Measurements from ENCODE around the gene CTIF.

Gene CTIF

GRCh38 chr18:48514786-48515185 lies 24.0 kb upstream of the CTIF start:
- Histone ChIP-seq H3K9me3 (ENCODE audit: control insufficient read depth, insufficient read depth, low read length) (no peaks in the 10 kb centered on the region), H3K27ac (ENCODE audit: low read length) (no peak overlapping the region), H3K36me3 (ENCODE audit: control insufficient read depth, insufficient read depth, low read length) (no peaks in the 10 kb centered on the region), H3K4me3 (ENCODE audit: low read length) (no peak overlapping the region), H3K27me3 (ENCODE audit: control insufficient read depth, insufficient read depth, low read length) (no peaks in the 10 kb centered on the region), H3K4me1 (ENCODE audit: control insufficient read depth, insufficient read depth, low read length) (no peaks in the 10 kb centered on the region)
- no peak for DNase-seq (ENCODE audit: low read depth, low spot score)
- WGBS (ENCODE audit: insufficient coverage, insufficient read length), result no CpG with 5 or more reads among the region's 11 CpGs

- Histone ChIP-seq H3K36me3 (ENCODE audit: control insufficient read depth, insufficient read depth, low read length) (no peaks in the 10 kb centered on the region), H3K27ac (ENCODE audit: low read length) (no peak overlapping the region), H3K27me3 (ENCODE audit: control insufficient read depth, insufficient read depth, low read length) (no peaks in the 10 kb centered on the region), H3K9me3 (ENCODE audit: control insufficient read depth, insufficient read depth, low read length) (no peaks in the 10 kb centered on the region), H3K4me1 (ENCODE audit: control insufficient read depth, insufficient read depth, low read length) (no peaks in the 10 kb centered on the region), H3K4me3 (ENCODE audit: low read length) (no peak overlapping the region)
- no peak for DNase-seq (ENCODE audit: low read depth, low spot score)
- no CpG with 5 or more reads among the region's 7 CpGs for WGBS (ENCODE audit: insufficient coverage, insufficient read length)
Observed at GRCh38 chr18:48517048-48517447, 21.8 kb upstream of the CTIF start.

- Histone ChIP-seq H3K9me3 (ENCODE audit: control insufficient read depth, insufficient read depth, low read length) (no peaks in the 10 kb centered on the region), H3K27ac (ENCODE audit: low read length) (no peak overlapping the region), H3K4me3 (ENCODE audit: low read length) (no peak overlapping the region), H3K27me3 (ENCODE audit: control insufficient read depth, insufficient read depth, low read length) (no peaks in the 10 kb centered on the region), H3K36me3 (ENCODE audit: control insufficient read depth, insufficient read depth, low read length) (no peaks in the 10 kb centered on the region), H3K4me1 (ENCODE audit: control insufficient read depth, insufficient read depth, low read length) (no peaks in the 10 kb centered on the region)
- no peak for DNase-seq (ENCODE audit: low read depth, low spot score)
- WGBS (ENCODE audit: insufficient coverage, insufficient read length), result no CpG with 5 or more reads among the region's 5 CpGs
Observed at GRCh38 chr18:48519431-48520100, 19.3 kb upstream of the CTIF start.

GRCh38 chr18:48521723-48522122 lies 17.1 kb upstream of the CTIF start:
- WGBS (ENCODE audit: insufficient coverage, insufficient read length), result no CpG with 5 or more reads among the region's 5 CpGs
- DNase-seq (ENCODE audit: low read depth, low spot score), result no peak
- Histone ChIP-seq H3K27me3 (ENCODE audit: control insufficient read depth, insufficient read depth, low read length) (no peaks in the 10 kb centered on the region), H3K4me3 (ENCODE audit: low read length) (no peak overlapping the region), H3K9me3 (ENCODE audit: control insufficient read depth, insufficient read depth, low read length) (no peaks in the 10 kb centered on the region), H3K36me3 (ENCODE audit: control insufficient read depth, insufficient read depth, low read length) (no peaks in the 10 kb centered on the region), H3K27ac (ENCODE audit: low read length) (no peak overlapping the region), H3K4me1 (ENCODE audit: control insufficient read depth, insufficient read depth, low read length) (no peaks in the 10 kb centered on the region)

- H3K4me3 ChIP-seq (ENCODE audit: low read length), result no peak overlapping the region
- H3K27me3 ChIP-seq (ENCODE audit: control insufficient read depth, insufficient read depth, low read length), result no peaks in the 10 kb centered on the region
- H3K36me3 ChIP-seq (ENCODE audit: control insufficient read depth, insufficient read depth, low read length), result no peaks in the 10 kb centered on the region
- no peaks in the 10 kb centered on the region for H3K4me1 ChIP-seq (ENCODE audit: control insufficient read depth, insufficient read depth, low read length)
- no peaks in the 10 kb centered on the region for H3K9me3 ChIP-seq (ENCODE audit: control insufficient read depth, insufficient read depth, low read length)
- DNase-seq (ENCODE audit: low read depth, low spot score), result no peak
- no peak overlapping the region for H3K27ac ChIP-seq (ENCODE audit: low read length)
Observed at GRCh38 chr18:48525671-48526070, 13.2 kb upstream of the CTIF start.

GRCh38 chr18:48527461-48527860 lies 11.4 kb upstream of the CTIF start:
- Histone ChIP-seq H3K4me3 (ENCODE audit: low read length) (no peak overlapping the region), H3K27me3 (ENCODE audit: control insufficient read depth, insufficient read depth, low read length) (no peaks in the 10 kb centered on the region), H3K27ac (ENCODE audit: low read length) (no peak overlapping the region), H3K9me3 (ENCODE audit: control insufficient read depth, insufficient read depth, low read length) (no peaks in the 10 kb centered on the region), H3K36me3 (ENCODE audit: control insufficient read depth, insufficient read depth, low read length) (no peaks in the 10 kb centered on the region), H3K4me1 (ENCODE audit: control insufficient read depth, insufficient read depth, low read length) (no peaks in the 10 kb centered on the region)
- DNase-seq (ENCODE audit: low read depth, low spot score), result no peak
- WGBS (ENCODE audit: insufficient coverage, insufficient read length), result no CpG with 5 or more reads among the region's 4 CpGs

- DNase-seq (ENCODE audit: low read depth, low spot score), result no peak
- Histone ChIP-seq H3K9me3 (ENCODE audit: control insufficient read depth, insufficient read depth, low read length) (no peaks in the 10 kb centered on the region), H3K27me3 (ENCODE audit: control insufficient read depth, insufficient read depth, low read length) (no peaks in the 10 kb centered on the region), H3K36me3 (ENCODE audit: control insufficient read depth, insufficient read depth, low read length) (no peaks in the 10 kb centered on the region), H3K27ac (ENCODE audit: low read length) (no peak overlapping the region), H3K4me3 (ENCODE audit: low read length) (no peak overlapping the region), H3K4me1 (ENCODE audit: control insufficient read depth, insufficient read depth, low read length) (no peaks in the 10 kb centered on the region)
- WGBS (ENCODE audit: insufficient coverage, insufficient read length), result no CpG with 5 or more reads among the region's 5 CpGs
Observed at GRCh38 chr18:48528861-48529260, 10.0 kb upstream of the CTIF start.

GRCh38 chr18:48529796-48530195 lies 9.0 kb upstream of the CTIF start:
- Histone ChIP-seq H3K4me1 (ENCODE audit: control insufficient read depth, insufficient read depth, low read length) (no peaks in the 10 kb centered on the region), H3K27ac (ENCODE audit: low read length) (no peak overlapping the region), H3K9me3 (ENCODE audit: control insufficient read depth, insufficient read depth, low read length) (no peaks in the 10 kb centered on the region), H3K4me3 (ENCODE audit: low read length) (no peak overlapping the region), H3K27me3 (ENCODE audit: control insufficient read depth, insufficient read depth, low read length) (no peaks in the 10 kb centered on the region), H3K36me3 (ENCODE audit: control insufficient read depth, insufficient read depth, low read length) (no peaks in the 10 kb centered on the region)
- DNase-seq (ENCODE audit: low read depth, low spot score), result no peak
- WGBS (ENCODE audit: insufficient coverage, insufficient read length), result no CpG with 5 or more reads among the region's 2 CpGs

- Histone ChIP-seq H3K27ac (ENCODE audit: low read length) (no peak overlapping the region), H3K27me3 (ENCODE audit: control insufficient read depth, insufficient read depth, low read length) (no peaks in the 10 kb centered on the region), H3K9me3 (ENCODE audit: control insufficient read depth, insufficient read depth, low read length) (no peaks in the 10 kb centered on the region), H3K4me1 (ENCODE audit: control insufficient read depth, insufficient read depth, low read length) (no peaks in the 10 kb centered on the region), H3K36me3 (ENCODE audit: control insufficient read depth, insufficient read depth, low read length) (no peaks in the 10 kb centered on the region), H3K4me3 (ENCODE audit: low read length) (no peak overlapping the region)
- no peak for DNase-seq (ENCODE audit: low read depth, low spot score)
- no CpG with 5 or more reads among the region's 3 CpGs for WGBS (ENCODE audit: insufficient coverage, insufficient read length)
Observed at GRCh38 chr18:48530399-48531081, 8.3 kb upstream of the CTIF start.

- WGBS (ENCODE audit: insufficient coverage, insufficient read length), result no CpG with 5 or more reads among the region's 1 CpG
- Histone ChIP-seq H3K27ac (ENCODE audit: low read length) (no peak overlapping the region), H3K4me3 (ENCODE audit: low read length) (no peak overlapping the region), H3K9me3 (ENCODE audit: control insufficient read depth, insufficient read depth, low read length) (no peaks in the 10 kb centered on the region), H3K4me1 (ENCODE audit: control insufficient read depth, insufficient read depth, low read length) (no peaks in the 10 kb centered on the region), H3K36me3 (ENCODE audit: control insufficient read depth, insufficient read depth, low read length) (no peaks in the 10 kb centered on the region), H3K27me3 (ENCODE audit: control insufficient read depth, insufficient read depth, low read length) (no peaks in the 10 kb centered on the region)
- DNase-seq (ENCODE audit: low read depth, low spot score), result no peak
Observed at GRCh38 chr18:48531082-48531403, 7.8 kb upstream of the CTIF start.

- no peaks in the 10 kb centered on the region for H3K27me3 ChIP-seq (ENCODE audit: control insufficient read depth, insufficient read depth, low read length)
- H3K4me1 ChIP-seq (ENCODE audit: control insufficient read depth, insufficient read depth, low read length), result no peaks in the 10 kb centered on the region
- no peaks in the 10 kb centered on the region for H3K36me3 ChIP-seq (ENCODE audit: control insufficient read depth, insufficient read depth, low read length)
- H3K4me3 ChIP-seq (ENCODE audit: low read length), result no peak overlapping the region
- H3K27ac ChIP-seq (ENCODE audit: low read length), result no peak overlapping the region
- H3K9me3 ChIP-seq (ENCODE audit: control insufficient read depth, insufficient read depth, low read length), result no peaks in the 10 kb centered on the region
- DNase-seq (ENCODE audit: low read depth, low spot score), result no peak
- no CpG with 5 or more reads among the region's 3 CpGs for WGBS (ENCODE audit: insufficient coverage, insufficient read length)
Observed at GRCh38 chr18:48531908-48532307, 6.9 kb upstream of the CTIF start.

Measured in iPS DF 6.9 (cell line).